ENCODE results near the gene LYZL2. TPM values are rescaled to one million over a fixed set of nuclear protein-coding genes. Genes with fewer than 3 reads are reported as not detected.
"Not testable (repeated sequence)": the region's sequence is repeated elsewhere in the genome, so short reads cannot be mapped to it uniquely, and the experiment has no call there.

The LYZL2 gene
- total and polyA plus RNA-seq, 3 donors from 2014 or later: 48.7 to 100 (median 88.9) TPM

GRCh38 chr10:30647089-30647488 is 17.5 kb upstream of the LYZL2 start:
- TF ChIP-seq CTCF (IDR thresholded peaks at IDR 0.05) (no peak), POLR2A (IDR thresholded peaks at IDR 0.05) (no peak)
- WGBS, 2 donors: 68 to 71% methylated on average over 7 to 8 of the region's 8 CpGs
- Histone ChIP-seq H3K4me1 (peaks cover 6% of the 10 kb centered on the region), H3K9me3 (no peaks in the 10 kb centered on the region), H3K27me3 (no peaks in the 10 kb centered on the region), H3K36me3 (ENCODE audit: low read depth, missing control alignments) (no peaks in the 10 kb centered on the region), H3K27ac (no peak overlapping the region), H3K4me3 (no peak overlapping the region)
- intact Hi-C loops (cut with DNase I; ENCODE audit: low total_unique reads): no loop called here
- DNase-seq: no peak

GRCh38 chr10:30645340-30645827 is 15.8 kb upstream of the LYZL2 start:
- H3K9me3 ChIP-seq: no peaks in the 10 kb centered on the region
- no peak overlapping the region for H3K27ac ChIP-seq
- TF ChIP-seq CTCF (IDR thresholded peaks at IDR 0.05): no peak
- no peak for TF ChIP-seq POLR2A (IDR thresholded peaks at IDR 0.05)
- peaks cover 6% of the 10 kb centered on the region for H3K4me1 ChIP-seq
- peak; percentile 30 for DNase-seq
- H3K36me3 ChIP-seq (ENCODE audit: low read depth, missing control alignments): no peaks in the 10 kb centered on the region
- no peaks in the 10 kb centered on the region for H3K27me3 ChIP-seq
- WGBS, 2 donors: 8 to 40% methylated on average over 7 to 15 of the region's 15 CpGs
- intact Hi-C loops (cut with DNase I; ENCODE audit: low total_unique reads): no loop called here
- H3K4me3 ChIP-seq: no peak overlapping the region

- H3K4me3 ChIP-seq; DNase-seq; H3K27ac ChIP-seq; intact Hi-C loops (cut with DNase I; ENCODE audit: low total_unique reads); H3K4me1 ChIP-seq; H3K36me3 ChIP-seq (ENCODE audit: low read depth, missing control alignments); H3K9me3 ChIP-seq; H3K27me3 ChIP-seq: not testable (repeated sequence)
- WGBS, 2 donors: 63 to 82% methylated on average over 5 of the region's 5 CpGs
Measured at GRCh38 chr10:30644408-30644861, 14.9 kb upstream of the LYZL2 start.

GRCh38 chr10:30643557-30644199 is 14.1 kb upstream of the LYZL2 start:
- H3K27me3 ChIP-seq; H3K4me3 ChIP-seq; H3K4me1 ChIP-seq; H3K9me3 ChIP-seq; H3K27ac ChIP-seq; intact Hi-C loops (cut with DNase I; ENCODE audit: low total_unique reads); H3K36me3 ChIP-seq (ENCODE audit: low read depth, missing control alignments): not testable (repeated sequence)
- DNase-seq: peak; percentile 15
- 40 to 69% methylated on average over 10 to 12 of the region's 12 CpGs for WGBS, 2 donors

- H3K4me3 ChIP-seq; intact Hi-C loops (cut with DNase I; ENCODE audit: low total_unique reads); H3K4me1 ChIP-seq; H3K27ac ChIP-seq; H3K9me3 ChIP-seq; DNase-seq; H3K27me3 ChIP-seq; H3K36me3 ChIP-seq (ENCODE audit: low read depth, missing control alignments): not testable (repeated sequence)
- WGBS, 2 donors: 53 to 68% methylated on average over 5 to 9 of the region's 13 CpGs
Measured at GRCh38 chr10:30642856-30643255, 13.3 kb upstream of the LYZL2 start.

GRCh38 chr10:30639946-30640786 is 10.6 kb upstream of the LYZL2 start:
- H3K4me1 ChIP-seq: no peaks in the 10 kb centered on the region
- WGBS, 2 donors: 44 to 54% methylated on average over 6 of the region's 6 CpGs
- no peaks in the 10 kb centered on the region for H3K9me3 ChIP-seq
- H3K4me3 ChIP-seq: no peak overlapping the region
- no peak overlapping the region for H3K27ac ChIP-seq
- DNase-seq: no peak
- TF ChIP-seq POLR2A (IDR thresholded peaks at IDR 0.05): no peak
- peak; percentile 51 to 88 (median 81) for TF ChIP-seq CTCF (IDR thresholded peaks at IDR 0.05)
- no peaks in the 10 kb centered on the region for H3K36me3 ChIP-seq (ENCODE audit: low read depth, missing control alignments)
- H3K27me3 ChIP-seq: no peaks in the 10 kb centered on the region
- intact Hi-C loops (cut with DNase I; ENCODE audit: low total_unique reads): no loop called here
